ENCODE measurements around the gene SNAP47.

The SNAP47 gene

DNA sequence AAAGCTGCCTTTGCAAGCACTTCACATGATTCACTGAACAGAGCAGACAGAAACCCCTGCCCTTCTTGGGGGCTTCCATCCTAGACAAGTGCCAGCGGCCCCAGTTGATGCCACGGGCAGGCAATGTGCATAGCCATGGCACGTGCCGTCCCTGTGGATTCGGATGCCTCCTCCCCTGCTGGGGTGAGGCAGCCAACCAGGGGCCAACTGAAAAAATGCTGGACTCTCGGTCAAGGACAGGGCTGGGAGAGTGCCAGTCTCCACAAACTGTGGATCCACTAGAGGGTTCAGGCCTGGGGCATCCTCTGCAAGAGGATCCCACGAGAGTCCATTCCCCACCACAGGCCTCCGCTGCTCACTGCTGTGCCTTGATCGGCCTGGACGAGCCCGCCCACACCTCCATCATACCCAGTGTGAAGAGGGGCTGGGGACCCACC, 4.0 kb upstream of the SNAP47 start:
- H3K9ac ChIP-seq = no peak overlapping the region

DNA sequence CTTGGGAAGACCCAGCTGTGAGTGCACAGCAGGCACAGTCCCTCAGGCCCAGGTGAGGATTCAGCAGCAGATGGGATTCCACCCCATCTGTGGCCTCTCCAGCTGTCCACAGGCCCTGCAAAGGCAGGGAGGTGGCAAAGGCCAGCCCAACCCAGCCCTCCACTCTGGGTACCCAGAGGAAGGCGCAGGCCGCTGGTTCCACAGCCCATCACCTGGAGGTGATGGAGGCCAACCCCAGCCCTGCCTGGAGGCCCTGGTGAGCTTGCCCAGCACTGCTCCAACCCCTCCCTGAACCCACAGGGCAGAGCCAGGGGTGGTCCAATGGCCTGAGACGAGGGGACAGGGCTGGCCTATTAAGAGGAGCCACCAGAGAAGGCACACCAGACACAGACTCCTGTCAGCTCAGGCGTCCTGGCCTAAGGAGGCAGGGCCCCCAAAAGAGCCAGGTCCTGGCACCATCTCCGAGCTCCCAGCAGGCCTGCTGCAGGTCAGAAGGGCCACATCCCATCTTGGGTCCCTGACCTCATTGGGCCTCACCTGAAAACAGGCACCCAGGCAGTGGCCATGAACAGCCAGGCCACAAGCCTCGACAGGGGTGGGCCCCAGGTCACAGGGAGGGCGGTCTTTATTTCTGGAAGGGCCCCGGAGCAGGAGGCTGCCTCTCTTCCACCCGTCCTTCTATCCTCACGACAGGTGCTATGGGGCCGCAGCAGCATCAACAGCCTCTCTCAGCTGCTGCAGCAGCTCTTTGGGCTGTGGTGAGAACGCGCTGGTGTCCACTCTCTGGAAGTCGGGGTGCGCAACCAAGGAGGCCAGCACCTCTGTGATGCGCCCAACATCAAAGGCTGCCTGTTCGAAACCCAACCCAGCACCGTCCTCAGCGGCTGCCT, 3.3 kb upstream of the SNAP47 start:
- Histone ChIP-seq H4K20me1 (ENCODE audit: insufficient read depth) (no peaks in the 10 kb centered on the region), H3K27me3 (ENCODE audit: insufficient read depth, low read depth) (no peaks in the 10 kb centered on the region), H3K4me3 (IDR thresholded peaks at IDR 0.05; ENCODE audit: insufficient read depth, low read depth, low read length) (no peak overlapping the region), H3K79me2 (ENCODE audit: insufficient read depth, low read depth) (peaks cover 34% of the 10 kb centered on the region), H3K9ac (no peak overlapping the region), H3K36me3 (ENCODE audit: insufficient read depth) (no peaks in the 10 kb centered on the region), H2AFZ (ENCODE audit: low read depth) (no peak overlapping the region), H3K27ac (no peak overlapping the region), H3K4me1 (ENCODE audit: low read depth, poor library complexity, severe bottlenecking) (peaks cover 38% of the 10 kb centered on the region), H3K4me2 (no peak overlapping the region)
- TF ChIP-seq, protein P1, sequence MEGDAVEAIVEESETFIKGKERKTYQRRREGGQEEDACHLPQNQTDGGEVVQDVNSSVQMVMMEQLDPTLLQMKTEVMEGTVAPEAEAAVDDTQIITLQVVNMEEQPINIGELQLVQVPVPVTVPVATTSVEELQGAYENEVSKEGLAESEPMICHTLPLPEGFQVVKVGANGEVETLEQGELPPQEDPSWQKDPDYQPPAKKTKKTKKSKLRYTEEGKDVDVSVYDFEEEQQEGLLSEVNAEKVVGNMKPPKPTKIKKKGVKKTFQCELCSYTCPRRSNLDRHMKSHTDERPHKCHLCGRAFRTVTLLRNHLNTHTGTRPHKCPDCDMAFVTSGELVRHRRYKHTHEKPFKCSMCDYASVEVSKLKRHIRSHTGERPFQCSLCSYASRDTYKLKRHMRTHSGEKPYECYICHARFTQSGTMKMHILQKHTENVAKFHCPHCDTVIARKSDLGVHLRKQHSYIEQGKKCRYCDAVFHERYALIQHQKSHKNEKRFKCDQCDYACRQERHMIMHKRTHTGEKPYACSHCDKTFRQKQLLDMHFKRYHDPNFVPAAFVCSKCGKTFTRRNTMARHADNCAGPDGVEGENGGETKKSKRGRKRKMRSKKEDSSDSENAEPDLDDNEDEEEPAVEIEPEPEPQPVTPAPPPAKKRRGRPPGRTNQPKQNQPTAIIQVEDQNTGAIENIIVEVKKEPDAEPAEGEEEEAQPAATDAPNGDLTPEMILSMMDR (conservative IDR thresholded peaks at IDR 0.05; ENCODE audit: low read depth, low read length) = no peak

More for the DNA sequence above, 4.0 kb upstream of the SNAP47 start:
- Histone ChIP-seq H3K79me2 (ENCODE audit: insufficient read depth, low read depth) (peaks cover 27% of the 10 kb centered on the region), H3K4me3 (IDR thresholded peaks at IDR 0.05; ENCODE audit: insufficient read depth, low read depth, low read length) (no peak overlapping the region), H4K20me1 (ENCODE audit: insufficient read depth) (no peaks in the 10 kb centered on the region), H2AFZ (ENCODE audit: low read depth) (no peak overlapping the region), H3K27ac (no peak overlapping the region), H3K36me3 (ENCODE audit: insufficient read depth) (no peaks in the 10 kb centered on the region), H3K4me2 (no peak overlapping the region), H3K27me3 (ENCODE audit: insufficient read depth, low read depth) (no peaks in the 10 kb centered on the region), H3K4me1 (ENCODE audit: low read depth, poor library complexity, severe bottlenecking) (peaks cover 32% of the 10 kb centered on the region)
- TF ChIP-seq, protein P1 (conservative IDR thresholded peaks at IDR 0.05; ENCODE audit: low read depth, low read length) = no peak

DNA sequence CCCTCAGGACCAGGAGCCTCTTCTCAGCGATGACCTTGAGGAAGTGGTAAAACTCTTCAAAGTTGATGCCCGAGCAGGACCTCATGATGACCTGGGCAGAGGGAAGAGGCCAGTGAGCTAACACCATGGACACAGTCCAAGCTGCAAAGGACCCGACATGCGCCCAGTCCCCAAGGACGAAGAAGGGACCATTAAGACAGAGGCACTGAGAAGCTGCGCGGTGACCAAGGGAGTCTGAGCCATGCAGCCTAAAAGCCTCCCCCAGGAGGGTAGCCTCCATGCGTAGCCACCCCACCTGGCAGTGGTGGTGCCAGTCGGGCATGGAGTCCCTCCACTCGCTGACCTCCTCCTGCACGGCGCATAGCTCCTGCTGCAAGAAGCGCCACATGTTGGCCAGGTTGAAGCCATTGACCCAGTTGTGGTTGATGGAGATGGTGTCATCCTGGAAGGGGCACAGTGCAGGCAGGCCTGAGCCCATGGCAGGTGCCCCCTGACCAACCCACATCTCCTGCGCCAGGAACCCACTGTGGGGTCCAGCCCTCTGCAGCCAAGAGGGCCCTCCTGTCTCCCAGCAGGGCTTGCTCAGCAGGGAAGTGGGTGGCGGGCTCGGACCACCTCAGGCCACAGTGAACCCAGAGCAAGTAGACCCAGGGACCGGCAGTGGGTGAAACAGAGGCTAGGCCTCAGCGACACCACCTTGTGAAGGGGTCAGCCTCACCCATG, 2.5 kb upstream of the SNAP47 start:
- Histone ChIP-seq H3K79me2 (ENCODE audit: insufficient read depth, low read depth) (peaks cover 41% of the 10 kb centered on the region), H4K20me1 (ENCODE audit: insufficient read depth) (no peaks in the 10 kb centered on the region), H3K4me1 (ENCODE audit: low read depth, poor library complexity, severe bottlenecking) (peaks cover 35% of the 10 kb centered on the region), H3K27ac (no peak overlapping the region), H3K36me3 (ENCODE audit: insufficient read depth) (no peaks in the 10 kb centered on the region), H3K4me3 (IDR thresholded peaks at IDR 0.05; ENCODE audit: insufficient read depth, low read depth, low read length) (no peak overlapping the region), H2AFZ (ENCODE audit: low read depth) (no peak overlapping the region), H3K27me3 (ENCODE audit: insufficient read depth, low read depth) (no peaks in the 10 kb centered on the region), H3K4me2 (no peak overlapping the region), H3K9ac (no peak overlapping the region)
- TF ChIP-seq, protein P1 (conservative IDR thresholded peaks at IDR 0.05; ENCODE audit: low read depth, low read length) = no peak

DNA sequence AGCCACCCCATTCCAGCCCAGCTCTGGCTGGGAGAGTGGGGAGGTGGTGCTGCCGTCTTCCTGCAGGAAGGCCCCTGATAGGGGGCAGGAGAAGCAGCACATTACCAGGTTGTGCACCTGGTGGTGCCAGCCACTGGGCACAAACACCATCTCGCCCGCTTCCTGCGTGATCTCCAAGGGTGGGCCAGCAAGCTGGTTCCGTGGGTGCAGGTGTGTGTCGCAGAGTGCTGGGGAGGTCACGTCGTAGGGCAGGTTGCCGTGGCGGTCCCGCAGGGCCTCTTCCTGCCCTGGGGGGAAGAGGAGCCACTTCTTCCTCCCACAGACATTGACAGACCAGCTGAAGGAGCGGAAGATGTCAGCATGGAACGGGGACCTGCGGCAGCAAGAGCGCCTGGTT, 1.9 kb upstream of the SNAP47 start:
- no peak overlapping the region for H3K9ac ChIP-seq
- TF ChIP-seq, protein P1 (conservative IDR thresholded peaks at IDR 0.05; ENCODE audit: low read depth, low read length) = no peak
- no peaks in the 10 kb centered on the region for H3K27me3 ChIP-seq (ENCODE audit: insufficient read depth, low read depth)
- H3K4me2 ChIP-seq = no peak overlapping the region; the same call in 1 of the 2 replicates
- no peaks in the 10 kb centered on the region for H3K36me3 ChIP-seq (ENCODE audit: insufficient read depth)
- peaks cover 45% of the 10 kb centered on the region for H3K79me2 ChIP-seq (ENCODE audit: insufficient read depth, low read depth)
- no peaks in the 10 kb centered on the region for H4K20me1 ChIP-seq (ENCODE audit: insufficient read depth)
- H2AFZ ChIP-seq (ENCODE audit: low read depth) = no peak overlapping the region
- peaks cover 32% of the 10 kb centered on the region for H3K4me1 ChIP-seq (ENCODE audit: low read depth, poor library complexity, severe bottlenecking)
- no peak overlapping the region for H3K4me3 ChIP-seq (IDR thresholded peaks at IDR 0.05; ENCODE audit: insufficient read depth, low read depth, low read length)
- H3K27ac ChIP-seq = no peak overlapping the region
